Measurements from ENCODE around the gene PEX7.
"Not testable (repeated sequence)": the region's sequence is repeated elsewhere in the genome, so short reads cannot be mapped to it uniquely, and the experiment has no call there.

The PEX7 gene

DNA sequence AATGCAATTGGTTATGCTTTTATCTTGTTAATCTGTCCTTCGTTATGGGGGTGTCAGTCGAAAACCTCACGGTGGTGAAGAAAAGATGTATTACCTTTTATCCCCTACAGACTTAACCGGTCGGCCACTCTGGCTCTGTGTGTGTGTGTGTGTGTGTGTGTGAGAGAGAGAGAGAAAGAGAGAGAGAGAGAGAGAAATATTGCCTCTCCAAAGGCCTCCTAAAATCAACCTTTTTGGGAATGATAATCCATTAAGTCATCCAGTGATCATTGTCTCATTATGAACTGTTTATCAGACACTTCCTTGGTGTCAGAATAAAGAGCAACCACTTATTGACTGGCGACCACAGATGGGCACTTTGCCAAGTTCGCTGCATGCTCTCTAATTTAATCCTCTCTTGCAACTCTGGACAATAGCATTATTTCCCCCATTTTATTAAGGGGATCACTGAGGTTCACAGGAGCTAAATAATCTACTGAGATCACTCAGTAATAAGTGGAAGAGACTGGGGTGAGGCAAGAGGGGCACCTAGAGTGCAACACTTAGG, 130.4 kb downstream of the PEX7 start:
- DNase-seq (ENCODE audit: low spot score), result no peak

DNA sequence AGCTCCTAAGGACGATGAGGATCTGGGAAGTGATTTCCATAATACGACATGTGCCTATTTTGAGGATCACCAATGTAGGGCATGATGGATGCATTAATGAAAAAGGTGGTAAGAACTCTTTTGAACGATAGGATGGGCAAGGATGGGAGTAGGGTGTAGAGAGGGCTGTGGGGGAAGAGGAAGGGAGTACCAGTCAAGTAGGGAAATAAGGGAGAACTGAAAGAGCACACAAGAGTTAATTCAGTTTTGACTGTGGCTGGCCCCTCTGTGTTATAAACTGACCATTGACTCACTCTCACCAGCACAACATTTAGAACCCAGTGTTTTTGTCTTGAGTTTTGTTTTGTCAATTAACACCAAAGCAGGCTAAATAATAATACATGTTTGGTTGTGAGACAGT, 132.7 kb downstream of the PEX7 start:
- no peak for DNase-seq (ENCODE audit: low spot score)

DNA sequence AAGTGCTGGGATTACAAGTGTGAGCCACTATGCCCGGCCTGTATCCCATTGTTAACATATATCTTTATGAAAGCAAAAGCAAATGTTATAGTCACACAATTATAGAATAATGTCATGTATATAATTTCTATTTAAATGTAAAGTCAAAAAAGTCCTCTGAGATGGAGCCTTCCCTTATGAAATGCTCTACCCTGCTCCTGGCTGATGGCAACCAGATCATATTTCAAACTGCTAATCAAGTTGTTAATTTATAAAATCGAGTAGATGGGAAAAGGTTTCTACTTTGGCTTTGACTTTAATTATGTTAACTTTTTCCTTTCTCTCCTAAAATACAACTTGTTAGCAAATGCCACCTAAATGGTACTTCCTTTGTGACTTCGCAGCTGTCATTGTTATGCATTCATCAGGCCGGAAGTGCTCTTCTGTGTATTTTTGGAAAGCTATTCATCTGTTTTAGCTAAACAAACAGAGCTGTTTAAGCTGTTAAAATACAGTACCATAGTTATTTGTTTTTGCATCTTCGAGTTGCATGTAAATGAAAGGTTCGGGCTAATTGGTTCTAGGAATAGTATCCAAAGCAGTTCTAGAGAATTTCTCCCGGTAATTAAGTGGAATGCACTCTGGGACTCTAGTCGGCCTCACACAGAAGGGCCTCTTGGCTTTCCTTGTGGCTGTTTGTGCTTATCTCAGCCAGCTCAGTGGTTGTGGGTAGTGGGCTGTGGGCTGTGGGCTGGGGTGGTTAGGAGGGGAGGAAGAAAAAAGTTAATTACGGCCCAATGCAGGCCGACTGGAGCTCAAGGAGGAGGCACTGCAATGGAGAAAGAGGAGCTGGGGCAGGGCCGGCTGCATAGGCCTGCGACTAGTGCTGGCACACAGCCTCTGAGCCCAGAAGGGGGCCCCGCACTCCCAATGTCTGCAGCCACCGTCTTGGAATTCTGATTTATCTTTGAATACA, 134.5 kb downstream of the PEX7 start:
- no peak for DNase-seq (ENCODE audit: low spot score)

DNA sequence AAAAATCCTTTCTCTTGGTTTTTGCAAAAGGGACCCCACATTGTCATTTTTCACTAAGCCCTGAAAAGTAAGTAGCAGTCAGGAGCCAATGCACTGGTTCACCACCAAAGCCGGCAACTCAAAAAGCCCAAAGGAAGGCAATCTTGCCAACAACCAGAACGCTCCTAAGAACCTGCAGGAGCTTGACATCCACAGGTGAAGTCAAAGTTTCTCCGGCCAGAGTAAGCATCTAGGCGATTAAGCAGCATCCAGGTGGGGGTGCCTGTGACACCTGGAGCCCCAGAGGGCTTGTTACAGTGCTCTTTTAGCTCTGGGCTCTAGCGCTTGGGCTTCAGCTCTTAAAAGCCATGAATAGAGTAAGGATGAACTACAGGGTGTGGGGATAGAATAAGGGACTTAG, 135.8 kb downstream of the PEX7 start:
- no peak for DNase-seq (ENCODE audit: low spot score)

DNA sequence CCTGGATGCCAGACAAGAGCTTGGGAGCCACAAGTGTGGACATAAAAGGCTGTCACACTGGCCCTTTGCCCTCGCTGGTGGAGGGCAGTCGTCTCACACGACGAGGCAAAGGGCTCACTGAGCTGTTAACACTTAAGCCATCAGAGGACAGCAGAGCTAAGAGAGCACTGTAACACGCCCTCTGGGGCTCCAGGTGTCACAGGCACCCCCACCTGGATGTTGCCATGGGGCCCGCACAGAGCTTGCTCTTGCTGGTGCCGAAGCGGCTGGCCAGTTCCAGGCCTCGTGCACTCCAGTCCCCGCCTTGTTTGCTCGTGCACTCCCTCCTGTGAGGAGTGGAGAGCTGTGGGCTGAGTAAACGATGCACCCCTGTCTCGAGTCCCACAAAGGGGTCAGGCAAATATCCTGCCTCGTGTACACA, 137.1 kb downstream of the PEX7 start:
- no peak for DNase-seq (ENCODE audit: low spot score)

DNA sequence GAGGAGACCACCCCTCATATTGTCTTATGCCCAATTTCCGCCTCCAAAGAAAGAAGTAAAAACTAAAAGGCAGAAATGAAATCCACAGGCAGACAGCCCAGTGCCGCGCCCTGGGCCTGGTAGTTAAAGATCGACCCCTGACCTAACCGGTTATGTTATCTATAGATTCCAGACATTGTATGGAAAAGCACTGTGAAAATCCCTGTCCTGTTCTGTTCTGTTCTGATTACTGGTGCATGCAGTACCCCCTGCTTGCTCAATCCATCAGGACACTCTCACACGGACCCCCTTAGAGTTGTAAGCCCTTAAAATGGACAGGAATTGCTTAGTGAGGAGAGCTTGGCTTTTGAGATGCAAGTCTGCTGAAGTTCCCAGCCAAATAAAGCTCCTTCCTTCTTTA, 137.5 kb downstream of the PEX7 start:
- not testable (repeated sequence) for DNase-seq (ENCODE audit: low spot score)

DNA sequence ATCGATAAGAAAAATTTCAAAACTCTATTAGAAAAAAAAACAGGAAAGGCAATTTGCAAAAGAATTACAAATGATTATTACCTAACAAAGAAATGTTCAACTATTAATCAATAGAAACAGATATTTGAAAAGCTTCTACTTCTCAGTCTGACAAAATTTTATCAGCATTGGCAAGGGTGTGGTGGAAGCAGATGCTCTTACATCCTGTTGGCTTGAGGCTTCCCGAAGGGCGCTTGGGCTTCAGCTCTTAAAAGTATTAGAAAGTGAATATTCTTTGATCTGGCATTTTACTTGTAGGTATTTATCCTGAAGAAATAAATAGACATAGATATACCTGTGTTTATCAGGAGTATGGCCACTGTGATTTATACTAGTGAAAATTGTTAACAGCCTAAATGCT, 138.4 kb downstream of the PEX7 start:
- no peak for DNase-seq (ENCODE audit: low spot score)

DNA sequence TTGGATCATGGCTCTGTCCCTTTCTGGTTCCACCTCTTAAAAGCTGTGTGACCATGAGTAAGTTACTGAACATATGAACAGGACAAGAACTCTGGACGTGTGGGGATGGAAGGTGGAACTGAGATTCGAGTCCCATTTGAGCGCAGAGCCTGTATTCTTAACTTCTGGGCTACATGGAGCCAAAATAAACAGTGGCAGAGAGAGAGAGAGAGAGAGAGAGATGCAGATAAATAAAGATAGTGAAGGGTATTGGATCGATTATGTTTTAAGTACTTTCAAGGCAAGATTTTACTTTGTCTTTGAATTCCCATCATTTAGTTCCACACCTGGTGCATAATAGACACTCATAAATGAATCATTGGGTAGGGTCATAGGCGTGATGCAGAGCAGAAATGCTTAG, 139.5 kb downstream of the PEX7 start:
- no peak for DNase-seq (ENCODE audit: low spot score)

DNA sequence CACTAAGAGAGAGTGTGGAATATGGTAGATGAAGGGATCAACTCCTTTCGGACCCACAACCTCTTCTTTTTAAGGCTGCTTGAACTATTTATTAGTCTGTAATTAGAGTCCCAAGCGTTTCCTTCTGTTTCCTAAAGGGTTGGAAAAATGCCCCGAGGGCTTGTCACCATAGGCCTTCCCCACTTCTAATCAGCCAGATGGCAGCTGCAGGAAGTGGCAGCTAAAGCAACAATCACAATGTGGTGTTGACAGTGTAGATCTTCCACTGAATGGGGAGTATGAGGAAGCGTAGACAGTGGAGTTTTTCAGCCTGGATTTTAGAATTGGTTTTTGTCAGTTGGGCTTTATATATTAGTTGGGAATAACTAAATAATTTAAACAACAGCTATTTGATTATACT, 140.3 kb downstream of the PEX7 start:
- DNase-seq (ENCODE audit: low spot score), result no peak

DNA sequence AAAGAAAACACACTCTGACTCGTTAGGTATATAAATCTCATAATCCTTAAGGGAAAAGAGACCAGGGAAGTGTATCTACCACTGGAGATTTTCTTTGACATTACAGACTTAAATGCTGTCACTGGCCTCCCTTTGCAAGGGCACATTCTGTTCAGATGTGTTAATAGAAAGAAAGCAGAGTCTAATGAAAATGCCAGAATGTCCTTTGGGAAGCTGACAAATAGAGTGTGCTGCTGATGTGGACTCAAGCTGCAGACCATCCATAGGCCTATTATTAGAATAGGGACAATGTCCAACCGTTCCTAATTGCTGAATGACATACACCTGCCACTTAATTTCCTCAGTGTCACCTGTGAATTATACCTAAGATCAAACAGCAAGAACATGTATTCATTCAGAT, 140.9 kb downstream of the PEX7 start:
- DNase-seq (ENCODE audit: low spot score), result no peak
